Coronary artery (tissue), 2 donors: ENCODE measurements around the gene GRID1.

Experiments
- DNase-seq: peaks from one replicate; pipeline ENCODE4 v3.0.0-alpha.2; 2017; ENCODE audit warnings: low spot score
- H3K27ac ChIP-seq, 2 donors: fragments of 200-600 bp; sonication (generic); one replicate each; pipeline ENCODE4 v1.5.1; 2016 to 2019
- H3K4me3 ChIP-seq: fragments of 200-600 bp; sonication (generic); 2 replicates; pipeline ENCODE4 v1.5.1; 2016; ENCODE audit warnings: mild to moderate bottlenecking, moderate library complexity
- TF ChIP-seq, protein P1 (sequence below): fragments of 200-600 bp; sonication (generic); IDR thresholded peaks from one replicate; pipeline ENCODE4 v1.5.1; 2019; ENCODE audit warnings: antibody characterized with exemption

GRID1 gene

DNA sequence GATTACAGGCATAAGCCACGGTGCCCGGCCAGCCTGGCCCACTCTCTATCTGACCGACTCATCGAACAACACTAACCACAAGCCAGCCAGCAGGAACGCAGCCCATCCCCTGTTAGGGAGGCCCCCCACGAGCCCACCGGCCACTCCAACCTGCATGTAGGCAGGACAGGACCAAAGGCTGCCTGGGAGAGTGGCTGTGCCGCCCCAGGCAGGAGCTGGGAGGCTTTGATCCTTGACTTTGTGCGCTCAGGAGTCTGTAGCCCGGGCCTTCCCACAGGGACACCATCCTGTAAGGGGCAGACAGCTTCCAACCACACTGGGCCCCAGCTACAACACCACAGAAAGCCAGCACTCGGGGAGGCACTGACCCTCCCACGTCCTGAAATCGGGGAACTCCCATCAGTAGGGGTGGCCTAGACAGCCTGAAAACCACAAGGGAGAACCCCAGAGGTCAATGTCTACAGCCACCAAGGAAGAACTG lies 29.4 kb downstream of the GRID1 start:
- H3K27ac ChIP-seq: no peak overlapping the region

DNA sequence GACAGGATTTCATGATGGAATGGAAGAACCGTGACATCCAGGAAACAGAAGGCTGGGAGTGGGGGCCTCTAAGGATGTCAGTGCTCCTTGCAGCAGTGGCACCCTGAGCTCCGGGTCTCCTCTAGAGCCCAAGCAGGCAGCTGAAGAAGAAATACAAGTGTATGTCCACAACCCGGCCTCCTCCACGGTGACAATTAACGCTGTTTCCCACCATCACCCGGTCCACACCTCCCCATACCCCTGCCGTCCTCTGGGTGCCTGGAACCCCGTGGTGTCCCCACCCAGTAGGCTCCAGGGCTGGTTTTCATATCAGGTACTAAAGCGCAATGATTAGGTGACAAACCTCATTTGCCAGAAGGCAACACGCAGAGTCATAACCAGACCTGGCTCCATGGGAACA lies 30.3 kb downstream of the GRID1 start:
- no peak overlapping the region for H3K27ac ChIP-seq
- H3K4me3 ChIP-seq: no peak overlapping the region
- TF ChIP-seq, protein P1, sequence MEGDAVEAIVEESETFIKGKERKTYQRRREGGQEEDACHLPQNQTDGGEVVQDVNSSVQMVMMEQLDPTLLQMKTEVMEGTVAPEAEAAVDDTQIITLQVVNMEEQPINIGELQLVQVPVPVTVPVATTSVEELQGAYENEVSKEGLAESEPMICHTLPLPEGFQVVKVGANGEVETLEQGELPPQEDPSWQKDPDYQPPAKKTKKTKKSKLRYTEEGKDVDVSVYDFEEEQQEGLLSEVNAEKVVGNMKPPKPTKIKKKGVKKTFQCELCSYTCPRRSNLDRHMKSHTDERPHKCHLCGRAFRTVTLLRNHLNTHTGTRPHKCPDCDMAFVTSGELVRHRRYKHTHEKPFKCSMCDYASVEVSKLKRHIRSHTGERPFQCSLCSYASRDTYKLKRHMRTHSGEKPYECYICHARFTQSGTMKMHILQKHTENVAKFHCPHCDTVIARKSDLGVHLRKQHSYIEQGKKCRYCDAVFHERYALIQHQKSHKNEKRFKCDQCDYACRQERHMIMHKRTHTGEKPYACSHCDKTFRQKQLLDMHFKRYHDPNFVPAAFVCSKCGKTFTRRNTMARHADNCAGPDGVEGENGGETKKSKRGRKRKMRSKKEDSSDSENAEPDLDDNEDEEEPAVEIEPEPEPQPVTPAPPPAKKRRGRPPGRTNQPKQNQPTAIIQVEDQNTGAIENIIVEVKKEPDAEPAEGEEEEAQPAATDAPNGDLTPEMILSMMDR: no peak
- DNase-seq: no peak

More for the DNA sequence above, 29.4 kb downstream of the GRID1 start:
- no peak overlapping the region for H3K4me3 ChIP-seq
- TF ChIP-seq, protein P1: no peak
- no peak for DNase-seq

DNA sequence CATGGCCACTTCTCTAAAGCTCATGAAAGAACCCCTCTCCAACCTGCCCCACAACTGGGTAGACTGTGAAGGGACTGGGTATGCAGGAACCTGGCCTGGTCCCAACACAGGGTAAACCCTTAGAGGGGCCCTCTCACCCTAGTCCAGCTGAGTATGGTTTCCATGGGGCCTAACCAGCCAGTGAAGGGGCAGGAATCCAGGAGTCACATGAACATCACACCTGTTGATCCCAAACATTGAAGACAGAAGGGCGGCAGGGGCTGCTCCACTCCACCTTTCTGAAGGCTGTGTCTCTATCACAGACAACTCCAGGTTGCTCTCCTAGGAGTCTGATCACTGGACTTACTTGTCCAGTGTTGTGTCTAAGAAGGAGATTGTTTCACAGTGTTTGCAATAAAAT lies 30.8 kb downstream of the GRID1 start:
- DNase-seq: no peak
- TF ChIP-seq, protein P1: no peak
- Histone ChIP-seq H3K27ac (no peak overlapping the region), H3K4me3 (no peak overlapping the region)

DNA sequence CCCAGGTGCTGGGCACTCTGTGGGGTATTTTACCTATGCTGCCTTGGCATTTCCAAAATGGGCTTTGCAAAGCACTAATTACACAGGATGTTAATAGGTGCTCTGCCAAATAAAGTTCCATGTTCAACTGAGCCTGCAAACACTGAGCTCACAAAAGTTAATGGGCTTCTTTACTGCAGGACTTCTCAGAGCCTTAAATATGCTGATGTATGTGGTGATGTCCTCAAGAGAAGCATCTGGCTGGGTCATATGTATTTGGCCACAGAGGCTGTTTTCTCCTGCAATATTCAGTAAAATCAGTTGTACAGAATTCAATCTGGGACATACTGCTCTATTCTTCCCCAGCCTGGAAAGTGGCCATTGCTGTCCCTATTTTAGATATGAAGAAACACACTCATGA lies 31.3 kb downstream of the GRID1 start:
- no peak for DNase-seq
- TF ChIP-seq, protein P1: no peak
- H3K4me3 ChIP-seq: no peak overlapping the region
- no peak overlapping the region for H3K27ac ChIP-seq

DNA sequence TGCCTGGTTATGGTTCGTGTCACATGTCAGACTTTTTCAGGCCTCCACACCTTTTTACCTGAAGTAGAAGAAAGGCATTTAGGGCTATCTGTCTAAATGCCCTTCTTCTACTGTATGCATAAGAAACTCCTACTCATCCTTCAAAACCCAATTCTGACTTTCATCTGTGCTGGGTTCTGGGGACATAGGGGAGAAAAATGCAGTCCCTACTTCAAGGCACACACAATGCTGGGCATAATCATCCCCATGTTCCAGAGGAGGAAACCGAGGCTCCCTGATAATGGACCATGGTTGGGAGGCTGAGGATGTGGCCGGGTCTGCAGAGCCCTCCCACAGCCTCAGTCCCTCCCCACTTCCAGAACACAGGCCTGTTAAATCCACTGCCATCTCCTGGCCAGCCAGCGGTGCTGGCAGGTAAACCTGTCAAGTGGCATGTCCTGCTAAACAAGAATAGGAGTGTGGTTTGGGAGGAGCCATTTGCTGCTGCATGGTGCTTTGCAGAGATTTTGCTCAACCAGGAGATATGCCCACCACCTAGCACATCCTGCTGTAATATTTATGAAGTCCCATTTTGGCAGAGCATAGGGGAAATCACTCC lies 32.0 kb downstream of the GRID1 start:
- Histone ChIP-seq H3K27ac (no peak overlapping the region), H3K4me3 (no peak overlapping the region)
- no peak for DNase-seq
- TF ChIP-seq, protein P1: no peak

DNA sequence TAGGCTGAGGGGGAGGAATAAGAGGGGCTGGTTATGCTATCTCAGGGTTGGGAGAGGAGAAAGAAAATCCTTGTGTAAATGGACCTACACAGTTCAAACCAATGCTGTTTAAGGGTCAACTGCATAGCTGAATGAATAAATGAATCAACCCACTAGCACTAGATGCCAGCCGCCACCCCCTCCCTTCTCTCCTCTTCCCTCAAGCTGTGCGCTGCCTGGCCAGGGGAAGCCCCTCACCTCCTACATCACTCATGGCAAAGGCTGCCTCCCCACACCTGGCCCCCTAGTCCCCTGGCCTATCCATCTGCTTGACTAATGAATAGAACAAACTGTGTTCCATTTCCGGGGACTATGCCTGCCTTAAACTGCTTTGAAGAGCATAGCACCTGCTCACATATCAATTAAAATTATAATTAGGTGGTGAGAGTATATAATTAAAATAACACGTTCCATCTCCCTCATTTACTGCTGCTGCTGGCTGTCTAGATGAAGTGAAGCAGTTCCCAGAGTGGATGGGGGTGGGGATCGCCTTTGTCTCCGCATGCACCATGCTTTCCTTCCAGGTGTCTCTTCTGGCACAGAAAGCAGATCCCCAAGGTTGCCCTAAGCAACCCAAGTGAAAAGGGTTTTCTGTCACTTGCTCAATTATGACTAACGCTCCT lies 32.6 kb downstream of the GRID1 start:
- Histone ChIP-seq H3K27ac (no peak overlapping the region), H3K4me3 (no peak overlapping the region)
- TF ChIP-seq, protein P1: no peak
- no peak for DNase-seq

DNA sequence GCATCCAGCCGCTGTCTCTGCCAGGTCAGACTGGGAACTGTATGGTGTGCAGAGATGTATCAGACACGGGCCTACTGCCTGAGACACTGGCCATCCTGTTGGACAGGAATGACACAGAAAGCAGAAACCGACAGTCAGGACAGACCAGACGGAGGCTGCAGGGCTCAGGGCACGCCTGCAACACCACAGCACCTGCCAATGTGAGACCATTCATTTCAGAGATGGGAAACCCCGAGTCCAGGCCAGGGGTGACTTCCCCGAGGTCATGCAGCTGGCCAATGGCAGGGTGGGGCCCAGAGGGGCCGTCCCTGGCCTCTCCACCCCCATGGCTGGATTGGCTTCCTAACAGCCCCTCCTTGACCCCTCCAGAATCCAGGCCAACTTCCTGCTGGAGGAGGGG lies 34.7 kb downstream of the GRID1 start:
- TF ChIP-seq, protein P1: no peak
- no peak overlapping the region for H3K4me3 ChIP-seq
- DNase-seq: no peak
- H3K27ac ChIP-seq: no peak overlapping the region
